Activated CD4-positive, alpha-beta T cell treated with anti-CD3 and anti-CD28 coated beads, Interleukin-2, amount 50 U/mL, for 24 hours (primary cell): Measurements from ENCODE around the gene GPHN.
"Not testable (repeated sequence)": the region's sequence is repeated elsewhere in the genome, so short reads cannot be mapped to it uniquely, and the experiment has no call there.

ENCODE experiments used
- DNase-seq, 2 donors: peaks; one replicate each; pipeline ENCODE4 v3.0.0-alpha.2; 2020; ENCODE audit warnings: low read depth in 1 of 2, low spot score in 1 of 2

Gene GPHN

GRCh38 chr14:66758031-66758613 lies 250.2 kb downstream of the GPHN start:
- no peak for DNase-seq

- no peak for DNase-seq
Measured at GRCh38 chr14:66772146-66772545, 264.2 kb downstream of the GPHN start.

GRCh38 chr14:66782853-66783252 lies 274.9 kb downstream of the GPHN start:
- DNase-seq: no peak

- no peak for DNase-seq
Measured at GRCh38 chr14:66790101-66790500, 282.2 kb downstream of the GPHN start.

GRCh38 chr14:66802962-66803361 lies 295.0 kb downstream of the GPHN start:
- DNase-seq: no peak

GRCh38 chr14:66804141-66804540 lies 296.2 kb downstream of the GPHN start:
- DNase-seq: no peak

- no peak for DNase-seq
Measured at GRCh38 chr14:66813636-66814035, 305.7 kb downstream of the GPHN start.

- no peak for DNase-seq
Measured at GRCh38 chr14:66815687-66816086, 307.7 kb downstream of the GPHN start.

- no peak for DNase-seq
Measured at GRCh38 chr14:66824251-66824650, 316.3 kb downstream of the GPHN start.

- DNase-seq: no peak
Measured at GRCh38 chr14:66827182-66827581, 319.2 kb downstream of the GPHN start.

- DNase-seq: no peak
Measured at GRCh38 chr14:66831173-66831572, 323.2 kb downstream of the GPHN start.

GRCh38 chr14:66833816-66834215 lies 325.9 kb downstream of the GPHN start:
- no peak for DNase-seq

- not testable (repeated sequence) for DNase-seq
Measured at GRCh38 chr14:66837436-66837835, 329.5 kb downstream of the GPHN start.

GRCh38 chr14:66842911-66843512 lies 335.1 kb downstream of the GPHN start:
- no peak for DNase-seq

- no peak for DNase-seq
Measured at GRCh38 chr14:66850258-66850888, 342.4 kb downstream of the GPHN start.

GRCh38 chr14:66853311-66853710 lies 345.4 kb downstream of the GPHN start:
- no peak for DNase-seq

- DNase-seq: no peak
Measured at GRCh38 chr14:66857867-66858266, 349.9 kb downstream of the GPHN start.

GRCh38 chr14:66859063-66859671 lies 351.2 kb downstream of the GPHN start:
- DNase-seq: no peak

GRCh38 chr14:66881596-66881995 lies 373.6 kb downstream of the GPHN start:
- no peak for DNase-seq

GRCh38 chr14:66884149-66884548 lies 376.2 kb downstream of the GPHN start:
- DNase-seq: no peak

- no peak for DNase-seq
Measured at GRCh38 chr14:66900719-66901118, 392.8 kb downstream of the GPHN start.

- DNase-seq: no peak
Measured at GRCh38 chr14:66910311-66910840, 402.4 kb downstream of the GPHN start.
